ENCODE results near the gene CFAP45. TPM values are rescaled to one million over a fixed set of nuclear protein-coding genes. Genes with fewer than 3 reads are reported as not detected.

CFAP45 gene
- total and polyA plus RNA-seq, 2 of the 8 experiments (the other 6 are each of a cell fraction or from before 2014, with no cell fraction given), result 0.05 TPM; not detected in 1

DNA sequence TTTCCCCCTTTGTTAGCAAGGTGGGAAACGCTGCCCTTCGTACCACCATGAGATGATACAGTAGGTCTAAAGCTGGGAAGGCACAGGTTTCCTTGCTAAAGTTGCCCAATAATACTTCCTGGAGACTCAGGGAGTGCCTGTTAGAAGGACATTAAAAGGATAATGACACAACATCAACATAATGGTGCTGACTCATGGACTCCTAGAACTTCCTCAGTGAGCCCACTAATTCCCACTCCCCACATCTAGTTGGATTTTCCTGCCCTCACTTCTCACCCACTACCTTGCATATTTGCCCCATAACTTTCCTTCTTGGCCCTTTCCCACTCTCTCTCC lies 17.5 kb downstream of the CFAP45 start:
- Histone ChIP-seq H2BK15ac (ENCODE audit: low read length) (no peak overlapping the region), H3K27ac (ENCODE audit: low read depth, low read length) (no peak overlapping the region), H2BK5ac (ENCODE audit: low read depth, low read length) (no peak overlapping the region), H3K27me3 (replicated peaks in 1 of 4; ENCODE audit: control insufficient read depth in 3 of 4, extremely low read depth in 1 of 4, insufficient read depth in 3 of 4, low read length in 3 of 4) (no peaks in the 10 kb centered on the region; a peak in 1 of 7 replicates), H2AFZ (ENCODE audit: low read length) (no peak overlapping the region), H3K56ac (replicated peaks; ENCODE audit: insufficient read length, low read depth, low read length) (no peak overlapping the region), H2BK12ac (ENCODE audit: low read depth, low read length) (no peak overlapping the region), H3K36me3 (ENCODE audit: control insufficient read depth in 2 of 4, insufficient read depth in 4 of 4, low read length in 3 of 4) (no peaks in the 10 kb centered on the region), H3K14ac (ENCODE audit: insufficient read length) (no peak overlapping the region), H4K20me1 (replicated peaks in 1 of 2; ENCODE audit: control insufficient read depth in 1 of 2, insufficient read depth in 2 of 2, low read length in 2 of 2) (no peaks in the 10 kb centered on the region), H2BK120ac (replicated peaks; ENCODE audit: low read depth, low read length) (no peak overlapping the region), H2AK5ac (ENCODE audit: low read depth, low read length) (no peak overlapping the region), H3K23me2 (ENCODE audit: low read depth, low read length) (no peaks in the 10 kb centered on the region; the same call in 1 of the 2 replicates), H3K79me2 (ENCODE audit: control insufficient read depth in 1 of 2, insufficient read depth in 2 of 2, low read length in 2 of 2) (no peaks in the 10 kb centered on the region), H3K9me3 (ENCODE audit: insufficient read depth in 2 of 2, low read depth in 1 of 2, low read length in 1 of 2) (no peaks in the 10 kb centered on the region), H4K8ac (ENCODE audit: extremely low read depth, insufficient read depth, low read length) (no peak overlapping the region), H3K4me2 (ENCODE audit: insufficient read depth in 1 of 2, low read depth in 2 of 2, low read length in 2 of 2) (no peak overlapping the region), H3K23ac (ENCODE audit: insufficient read length) (no peak overlapping the region), H3K18ac (ENCODE audit: extremely low read depth, low read length) (no peak overlapping the region), H2BK20ac (ENCODE audit: low read length) (no peak overlapping the region), H3K79me1 (ENCODE audit: low read depth, low read length) (no peaks in the 10 kb centered on the region), H3K4me3 (ENCODE audit: extremely low read depth in 1 of 4, insufficient read depth in 2 of 4, low read depth in 3 of 4, low read length in 4 of 4) (no peak overlapping the region), H3K4me1 (replicated peaks in 1 of 4; ENCODE audit: control insufficient read depth in 3 of 4, insufficient read depth in 4 of 4, low read length in 3 of 4) (no peaks in the 10 kb centered on the region), H3K4ac (replicated peaks; ENCODE audit: insufficient read length, low read depth, low read length) (no peak overlapping the region), H4K91ac (replicated peaks; ENCODE audit: insufficient read length, low read length) (no peak overlapping the region), H3K9ac (replicated peaks in 1 of 4; ENCODE audit: extremely low read depth in 1 of 4, low read depth in 3 of 4, low read length in 3 of 4) (no peak overlapping the region), H4K5ac (ENCODE audit: insufficient read length, low read depth, low read length) (no peak overlapping the region)
- TF ChIP-seq CBX5 (IDR thresholded peaks at IDR 0.05; ENCODE audit: low read depth, low read length) (no peak), BCL11A (IDR thresholded peaks at IDR 0.05; ENCODE audit: low read depth in 2 of 2, low read length in 2 of 2) (no peak), MAFK (IDR thresholded peaks at IDR 0.05; ENCODE audit: low read depth, low read length) (no peak), SP1 (IDR thresholded peaks at IDR 0.05; ENCODE audit: low read depth, low read length) (no peak), TBP (IDR thresholded peaks at IDR 0.05; ENCODE audit: low read depth, low read length) (no peak)
- DNase-seq (ENCODE audit: low read depth in 1 of 2, low spot score in 2 of 2), result no peak
- no peak for FAIRE-seq
- POLR2A ChIA-PET (ENCODE audit: partially characterized antibody), result no interaction called here
- CTCF ChIA-PET (ENCODE audit: partially characterized antibody), result interaction anchor here (1.0 to 20.8 kb wide), 3 partner anchors 8 to 79 kb away, joined by 3 to 645 read pairs (median 62); partner anchors contain the start of gene FCRL6
- 89% methylated on average over 2 of the region's 2 CpGs; no CpG with 5 or more reads in 1 of the 2 experiments for WGBS, 2 experiments (ENCODE audit: extremely low coverage in 1 of 2, insufficient coverage in 1 of 2, insufficient read length in 1 of 2, insufficient replicate concordance in 2 of 2, low coverage in 1 of 2, low lambda C conversion rate in 2 of 2, missing lambda C conversion rate in 1 of 2)

Data from H1 (cell line).